Mesothelial cell of epicardium (in vitro differentiated cells): ENCODE measurements around the gene SPATA13. TPM values are rescaled to one million over a fixed set of nuclear protein-coding genes. Genes with fewer than 3 reads are reported as not detected.
A peak's percentile ranks its signal among the peaks of the same experiment; 100 is the strongest.

Source experiments
- DNase-seq, 2 experiments: peaks; one replicate each; pipeline ENCODE4 v3.0.0; 2021; ENCODE audit warnings: low spot score in 2 of 2; ENCODE audit not compliant: unreplicated experiment in 2 of 2
- H3K27ac Mint-ChIP-seq: 2 replicates; pipeline ENCODE4 v1.8.0; 2021; ENCODE audit warnings: mixed read lengths
- H3K27me3 Mint-ChIP-seq: 2 replicates; pipeline ENCODE4 v1.8.0; 2021; ENCODE audit warnings: low read depth, mixed read lengths
- H3K36me3 Mint-ChIP-seq: 2 replicates; pipeline ENCODE4 v1.8.0; 2021; ENCODE audit warnings: mixed read lengths
- H3K4me1 Mint-ChIP-seq: 2 replicates; pipeline ENCODE4 v1.8.0; 2021; ENCODE audit warnings: mixed read lengths
- H3K4me3 Mint-ChIP-seq: 2 replicates; pipeline ENCODE4 v1.8.0; 2021; ENCODE audit warnings: mild to moderate bottlenecking, moderate library complexity, mixed read lengths
- H3K9me3 Mint-ChIP-seq: 2 replicates; pipeline ENCODE4 v1.8.0; 2021; ENCODE audit warnings: mixed read lengths
- CTCF ChIP-seq: fragments of 200-600 bp; sonication (generic); IDR thresholded peaks from one replicate; pipeline ENCODE4 v1.5.0; 2021; ENCODE audit warnings: antibody characterized with exemption; ENCODE audit not compliant: unreplicated experiment
- total RNA-seq: library from RNA; stranded (reverse); gene quantifications from 3 replicates; pipeline ENCODE4 v1.2.1, GENCODE V29; 2021

SPATA13 gene
- total RNA-seq, 1 donor from 2014 or later: 3.8 TPM

DNA sequence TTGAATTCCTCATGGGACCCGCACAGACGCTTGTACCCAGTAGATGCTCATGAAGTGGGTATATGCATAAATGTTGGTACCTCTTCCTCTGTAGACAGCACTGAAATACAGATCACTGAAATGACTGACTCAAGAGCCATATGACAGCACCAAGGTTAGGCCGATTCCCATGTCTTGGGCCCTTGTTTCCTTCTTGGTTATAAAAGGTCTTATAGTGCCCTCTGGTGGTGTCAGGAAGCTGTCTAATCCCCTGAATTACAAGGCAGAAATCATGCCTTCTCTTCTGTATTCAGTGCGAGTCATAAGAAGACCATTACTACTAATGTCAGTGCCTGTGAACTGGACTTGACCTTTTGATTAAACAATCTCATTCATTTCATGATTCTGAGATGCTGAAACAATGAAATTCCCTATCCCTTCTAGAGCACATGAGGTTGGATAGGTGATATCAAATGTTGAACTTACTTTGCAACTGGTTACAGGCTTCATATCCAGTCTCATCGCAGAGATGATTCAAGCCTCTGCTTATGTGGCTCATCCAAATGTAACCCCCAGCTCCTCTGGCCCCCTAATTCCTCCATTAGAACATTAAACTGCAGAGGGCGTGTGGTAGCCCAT lies 59.7 kb downstream of the SPATA13 start:
- no peaks in the 10 kb centered on the region for H3K9me3 Mint-ChIP-seq
- H3K4me3 Mint-ChIP-seq: no peak overlapping the region
- no peak for DNase-seq
- H3K4me1 Mint-ChIP-seq: peaks cover 1% of the 10 kb centered on the region
- H3K27ac Mint-ChIP-seq: no peak overlapping the region
- H3K27me3 Mint-ChIP-seq: no peaks in the 10 kb centered on the region
- no peaks in the 10 kb centered on the region for H3K36me3 Mint-ChIP-seq
- TF ChIP-seq CTCF: peak; percentile 61

- Mint-ChIP-seq H3K36me3 (no peaks in the 10 kb centered on the region), H3K27me3 (no peaks in the 10 kb centered on the region), H3K4me1 (peaks cover 1% of the 10 kb centered on the region), H3K4me3 (no peak overlapping the region), H3K9me3 (no peaks in the 10 kb centered on the region), H3K27ac (no peak overlapping the region)
- TF ChIP-seq CTCF: no peak
- no peak for DNase-seq
These were observed 60.5 kb downstream of the SPATA13 start for GRCh38 chr13:24221007-24221406.

- no peak for TF ChIP-seq CTCF
- Mint-ChIP-seq H3K4me1 (no peaks in the 10 kb centered on the region), H3K9me3 (no peaks in the 10 kb centered on the region), H3K27me3 (no peaks in the 10 kb centered on the region), H3K27ac (no peak overlapping the region), H3K4me3 (no peak overlapping the region), H3K36me3 (no peaks in the 10 kb centered on the region)
- DNase-seq: no peak
These were observed 62.2 kb downstream of the SPATA13 start for GRCh38 chr13:24222756-24223155.

- H3K9me3 Mint-ChIP-seq: no peaks in the 10 kb centered on the region
- H3K4me1 Mint-ChIP-seq: no peaks in the 10 kb centered on the region
- no peak for DNase-seq
- no peaks in the 10 kb centered on the region for H3K36me3 Mint-ChIP-seq
- no peak overlapping the region for H3K27ac Mint-ChIP-seq
- no peaks in the 10 kb centered on the region for H3K27me3 Mint-ChIP-seq
- TF ChIP-seq CTCF: no peak
- no peak overlapping the region for H3K4me3 Mint-ChIP-seq
These were observed 63.1 kb downstream of the SPATA13 start for GRCh38 chr13:24223341-24224231.

DNA sequence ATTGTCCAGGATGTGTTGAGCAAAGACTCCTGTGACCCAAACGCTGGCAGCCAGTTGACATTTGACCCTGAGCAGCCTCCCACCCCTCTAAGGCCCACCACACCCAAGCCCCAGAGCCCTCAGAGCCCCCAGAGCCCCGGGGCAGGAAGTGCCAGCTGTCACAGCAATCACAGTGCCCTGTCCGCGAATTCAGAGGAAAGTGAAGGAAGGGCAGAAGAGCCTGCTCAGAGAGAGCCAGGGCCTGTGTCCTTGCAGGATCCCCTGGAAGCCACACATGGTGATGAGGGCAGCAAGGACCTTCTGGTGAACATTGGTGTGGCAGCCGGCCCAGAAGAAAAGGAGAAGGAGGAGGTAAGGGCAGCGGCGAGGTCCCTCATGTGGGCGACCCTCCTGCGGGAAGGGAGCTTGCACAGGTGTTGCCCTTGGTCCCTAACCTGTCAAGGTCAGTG lies 63.7 kb downstream of the SPATA13 start:
- no peak for TF ChIP-seq CTCF
- Mint-ChIP-seq H3K4me1 (no peaks in the 10 kb centered on the region), H3K9me3 (no peaks in the 10 kb centered on the region), H3K4me3 (no peak overlapping the region), H3K36me3 (no peaks in the 10 kb centered on the region), H3K27ac (no peak overlapping the region), H3K27me3 (no peaks in the 10 kb centered on the region)
- DNase-seq: no peak
